Panc1 (cell line): ENCODE measurements around the gene BEST3. TPM values are rescaled to one million over a fixed set of nuclear protein-coding genes. Genes with fewer than 3 reads are reported as not detected.

Experiments
- ATAC-seq: fragments of 200-7000 bp; cut with Tn5 transposase; 2 replicates; pipeline ENCODE4 v1.9.1; 2020; ENCODE audit warnings: mild to moderate bottlenecking, moderate library complexity
- BruUV-seq: library from RNA; stranded (reverse); fragments of 400-500 nt; replicated peaks from 2 replicates; lab custom pipeline; 2021; lab: Mats Ljungman, UMichigan
- CTCF ChIA-PET: fragments of 300-600 bp; sonication (Branson Sonifier 250); formaldehyde crosslinking; loops from one replicate; lab custom pipeline; 2022; ENCODE audit warnings: antibody characterized with exemption; lab: Charles Lee
- POLR2A ChIA-PET: fragments of 300-600 bp; sonication (Branson Sonifier 250); formaldehyde crosslinking; loops from one replicate; lab custom pipeline; 2022; ENCODE audit warnings: antibody characterized with exemption; lab: Charles Lee
- DNase-seq: peaks from one replicate; pipeline ENCODE4 v3.0.0-alpha.2; 2010; ENCODE audit warnings: low read depth, low spot score
- H3K27ac ChIP-seq: 2 replicates; pipeline ENCODE4 v1.5.1; 2011; ENCODE audit warnings: mild to moderate bottlenecking, low read length, inconsistent platforms
- H3K27me3 ChIP-seq: fragments of 200-500 bp; sonication (Bioruptor generic); 2 replicates; pipeline ENCODE4 v1.6.0; 2014; ENCODE audit warnings: low read length, inconsistent platforms; ENCODE audit not compliant: control insufficient read depth, insufficient read depth
- H3K36me3 ChIP-seq: fragments of 200-500 bp; sonication (Bioruptor generic); 2 replicates; pipeline ENCODE4 v1.5.1; 2014; ENCODE audit warnings: inconsistent platforms, mild to moderate bottlenecking, low read length, moderate library complexity; ENCODE audit not compliant: control insufficient read depth, insufficient read depth
- H3K4me1 ChIP-seq: 2 replicates; pipeline ENCODE4 v1.5.1; 2011; ENCODE audit warnings: inconsistent platforms, mild to moderate bottlenecking, low read length, moderate library complexity; ENCODE audit not compliant: control insufficient read depth, insufficient read depth
- H3K4me3 ChIP-seq, 2 experiments: 2 replicates each; pipeline ENCODE4 v1.5.1; 2011 to 2012; ENCODE audit warnings: low read depth in 2 of 2, low read length in 2 of 2, mild to moderate bottlenecking in 2 of 2, inconsistent platforms in 1 of 2, moderate library complexity in 1 of 2
- H3K9me3 ChIP-seq: fragments of 200-500 bp; sonication (Bioruptor generic); 2 replicates; pipeline ENCODE4 v1.5.1; 2014; ENCODE audit warnings: low read depth, mild to moderate bottlenecking, inconsistent platforms, low read length, moderate library complexity; ENCODE audit not compliant: control insufficient read depth, insufficient read depth
- POLR2AphosphoS5 ChIP-seq: IDR thresholded peaks from 2 replicates; pipeline ENCODE4 v1.6.1; 2012; ENCODE audit warnings: mild to moderate bottlenecking, low read depth, low read length, moderate library complexity
- SIN3A ChIP-seq: IDR thresholded peaks from 2 replicates; pipeline ENCODE4 v1.6.1; 2012; ENCODE audit warnings: low read depth, mild to moderate bottlenecking, low read length, moderate library complexity, borderline replicate concordance; ENCODE audit not compliant: insufficient read depth
- TCF7L2 ChIP-seq: IDR thresholded peaks from 2 replicates; pipeline ENCODE4 v1.6.1; 2011; ENCODE audit warnings: mild to moderate bottlenecking, low read depth, low read length, inconsistent platforms
- in situ Hi-C: cut with HindIII; loops from 2 replicates; pipeline ENCODE4 v1.10.0; 2016; ENCODE audit warnings: low sequenced_read_pairs, low pct_unique_long_range_greater_than_20kb
- intact Hi-C: fragments of 100-400 bp; cut with micrococcal nuclease; formaldehyde crosslinking; loops from one replicate; pipeline ENCODE4 v1.10.0; 2022; ENCODE audit not compliant: unreplicated experiment
- total RNA-seq: library from RNA; stranded (reverse); gene quantifications from one replicate; pipeline ENCODE4 v1.2.1, GENCODE V29; 2021; ENCODE audit not compliant: unreplicated experiment
- TF ChIP-seq, protein P1 (sequence below): fragments of 450-650 bp; IDR thresholded peaks from 2 replicates; pipeline ENCODE4 v1.5.1; 2017; ENCODE audit warnings: mild to moderate bottlenecking
- TF ChIP-seq, protein P2 (sequence below), 2 experiments: IDR thresholded peaks; 2 replicates each; pipeline ENCODE4 v1.6.1; 2011 to 2012; ENCODE audit warnings: low read depth in 2 of 2, control low read depth in 1 of 2, low read length in 1 of 2, mild to moderate bottlenecking in 1 of 2, moderate library complexity in 1 of 2; ENCODE audit not compliant: insufficient read depth in 1 of 2

Gene BEST3
- total RNA-seq, 1 experiment from 2014 or later: 0.67 TPM

DNA sequence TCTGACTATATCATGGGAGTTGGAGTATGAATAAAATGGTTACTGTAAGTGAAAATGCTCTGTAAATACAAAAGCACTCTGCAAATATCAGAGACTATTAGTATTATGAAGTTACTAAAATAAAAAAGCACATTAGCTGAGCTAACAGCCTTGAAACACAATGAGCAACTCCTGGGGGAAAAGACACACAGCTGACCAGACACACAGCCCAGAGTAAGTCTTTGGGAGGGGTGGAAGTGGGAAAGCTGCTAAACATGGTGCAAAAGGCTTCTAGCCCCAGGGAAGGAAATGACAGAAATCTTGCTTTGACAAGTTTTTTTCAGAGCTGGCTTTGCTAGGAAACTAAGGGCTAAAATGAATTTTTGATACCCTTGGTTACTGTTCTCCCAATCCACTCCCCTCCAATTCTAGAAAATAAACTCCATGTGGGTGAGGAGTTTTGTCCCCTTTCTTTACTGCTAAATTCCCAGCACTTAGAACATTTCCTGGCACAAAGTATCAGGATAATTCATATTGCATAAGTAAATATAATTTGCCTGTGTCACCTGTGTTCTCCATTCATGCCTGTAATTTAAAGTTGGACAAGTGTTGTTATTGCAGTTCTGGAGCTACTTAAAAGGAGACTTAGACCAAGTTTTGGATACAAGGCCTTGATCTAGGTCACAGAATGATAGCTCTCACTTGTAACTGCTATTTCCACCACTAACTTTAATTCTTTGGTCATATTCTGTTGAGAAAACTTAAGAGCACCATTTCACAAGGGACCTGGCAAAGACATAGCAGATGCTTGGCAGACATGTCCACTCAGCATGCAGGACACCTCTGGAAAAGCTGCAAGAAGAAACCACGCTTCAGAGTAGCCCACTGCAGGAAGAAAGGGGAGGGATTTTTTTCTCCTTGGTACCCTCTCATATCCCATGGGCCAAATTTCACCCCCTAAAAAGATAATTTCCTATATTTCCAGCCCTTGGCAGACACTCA is 20.5 kb upstream of the BEST3 start:
- H3K4me1 ChIP-seq: no peaks in the 10 kb centered on the region
- no peaks in the 10 kb centered on the region for H3K9me3 ChIP-seq
- CTCF ChIA-PET: no interaction called here
- no peak overlapping the region for H3K27ac ChIP-seq
- H3K36me3 ChIP-seq: no peaks in the 10 kb centered on the region
- BruUV-seq: no TSS peak
- POLR2A ChIA-PET: no interaction called here
- H3K4me3 ChIP-seq: no peak overlapping the region
- intact Hi-C loops (no loop called here), in situ Hi-C loops (no loop called here)
- DNase-seq (no peak), ATAC-seq (no peak; the same call in 1 of the 2 replicates)
- no peaks in the 10 kb centered on the region for H3K27me3 ChIP-seq
- TF ChIP-seq, protein P1, sequence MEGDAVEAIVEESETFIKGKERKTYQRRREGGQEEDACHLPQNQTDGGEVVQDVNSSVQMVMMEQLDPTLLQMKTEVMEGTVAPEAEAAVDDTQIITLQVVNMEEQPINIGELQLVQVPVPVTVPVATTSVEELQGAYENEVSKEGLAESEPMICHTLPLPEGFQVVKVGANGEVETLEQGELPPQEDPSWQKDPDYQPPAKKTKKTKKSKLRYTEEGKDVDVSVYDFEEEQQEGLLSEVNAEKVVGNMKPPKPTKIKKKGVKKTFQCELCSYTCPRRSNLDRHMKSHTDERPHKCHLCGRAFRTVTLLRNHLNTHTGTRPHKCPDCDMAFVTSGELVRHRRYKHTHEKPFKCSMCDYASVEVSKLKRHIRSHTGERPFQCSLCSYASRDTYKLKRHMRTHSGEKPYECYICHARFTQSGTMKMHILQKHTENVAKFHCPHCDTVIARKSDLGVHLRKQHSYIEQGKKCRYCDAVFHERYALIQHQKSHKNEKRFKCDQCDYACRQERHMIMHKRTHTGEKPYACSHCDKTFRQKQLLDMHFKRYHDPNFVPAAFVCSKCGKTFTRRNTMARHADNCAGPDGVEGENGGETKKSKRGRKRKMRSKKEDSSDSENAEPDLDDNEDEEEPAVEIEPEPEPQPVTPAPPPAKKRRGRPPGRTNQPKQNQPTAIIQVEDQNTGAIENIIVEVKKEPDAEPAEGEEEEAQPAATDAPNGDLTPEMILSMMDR: no peak
- TF ChIP-seq TCF7L2: no peak
- TF ChIP-seq, protein P2, sequence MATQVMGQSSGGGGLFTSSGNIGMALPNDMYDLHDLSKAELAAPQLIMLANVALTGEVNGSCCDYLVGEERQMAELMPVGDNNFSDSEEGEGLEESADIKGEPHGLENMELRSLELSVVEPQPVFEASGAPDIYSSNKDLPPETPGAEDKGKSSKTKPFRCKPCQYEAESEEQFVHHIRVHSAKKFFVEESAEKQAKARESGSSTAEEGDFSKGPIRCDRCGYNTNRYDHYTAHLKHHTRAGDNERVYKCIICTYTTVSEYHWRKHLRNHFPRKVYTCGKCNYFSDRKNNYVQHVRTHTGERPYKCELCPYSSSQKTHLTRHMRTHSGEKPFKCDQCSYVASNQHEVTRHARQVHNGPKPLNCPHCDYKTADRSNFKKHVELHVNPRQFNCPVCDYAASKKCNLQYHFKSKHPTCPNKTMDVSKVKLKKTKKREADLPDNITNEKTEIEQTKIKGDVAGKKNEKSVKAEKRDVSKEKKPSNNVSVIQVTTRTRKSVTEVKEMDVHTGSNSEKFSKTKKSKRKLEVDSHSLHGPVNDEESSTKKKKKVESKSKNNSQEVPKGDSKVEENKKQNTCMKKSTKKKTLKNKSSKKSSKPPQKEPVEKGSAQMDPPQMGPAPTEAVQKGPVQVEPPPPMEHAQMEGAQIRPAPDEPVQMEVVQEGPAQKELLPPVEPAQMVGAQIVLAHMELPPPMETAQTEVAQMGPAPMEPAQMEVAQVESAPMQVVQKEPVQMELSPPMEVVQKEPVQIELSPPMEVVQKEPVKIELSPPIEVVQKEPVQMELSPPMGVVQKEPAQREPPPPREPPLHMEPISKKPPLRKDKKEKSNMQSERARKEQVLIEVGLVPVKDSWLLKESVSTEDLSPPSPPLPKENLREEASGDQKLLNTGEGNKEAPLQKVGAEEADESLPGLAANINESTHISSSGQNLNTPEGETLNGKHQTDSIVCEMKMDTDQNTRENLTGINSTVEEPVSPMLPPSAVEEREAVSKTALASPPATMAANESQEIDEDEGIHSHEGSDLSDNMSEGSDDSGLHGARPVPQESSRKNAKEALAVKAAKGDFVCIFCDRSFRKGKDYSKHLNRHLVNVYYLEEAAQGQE (IDR thresholded peaks at IDR 0.05; ENCODE audit: insufficient read depth in 1 of 2, low read depth in 2 of 2, low read length in 1 of 2): no peak
- TF ChIP-seq SIN3A: no peak
- no peak for TF ChIP-seq POLR2AphosphoS5

DNA sequence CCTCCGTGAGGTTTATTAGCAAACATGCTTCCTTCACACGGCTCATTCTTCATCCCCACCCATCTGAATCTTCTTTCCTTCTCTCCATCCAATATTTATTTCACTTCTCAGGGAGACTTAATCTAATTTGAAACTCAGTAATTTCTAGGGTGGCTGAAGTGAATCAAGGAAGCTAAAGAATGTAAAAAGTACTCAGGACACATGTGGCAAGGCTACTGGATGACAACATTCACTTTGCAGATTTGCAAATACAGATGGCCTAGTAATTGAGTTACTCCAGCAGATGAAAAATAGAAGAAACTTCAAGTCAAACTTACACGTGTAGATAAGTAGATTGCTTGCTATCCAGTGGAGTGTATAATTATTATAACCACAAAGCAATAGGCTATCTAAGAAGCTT is 15.4 kb upstream of the BEST3 start:
- Histone ChIP-seq H3K9me3 (no peaks in the 10 kb centered on the region), H3K4me3 (no peak overlapping the region), H3K36me3 (no peaks in the 10 kb centered on the region), H3K27me3 (no peaks in the 10 kb centered on the region), H3K4me1 (no peaks in the 10 kb centered on the region), H3K27ac (no peak overlapping the region)
- in situ Hi-C loops (no loop called here), intact Hi-C loops (no loop called here)
- no peak for TF ChIP-seq POLR2AphosphoS5
- TF ChIP-seq SIN3A: no peak
- TF ChIP-seq, protein P1: no peak
- TF ChIP-seq, protein P2 (IDR thresholded peaks at IDR 0.05; ENCODE audit: insufficient read depth in 1 of 2, low read depth in 2 of 2, low read length in 1 of 2): no peak
- CTCF ChIA-PET: no interaction called here
- no peak for ATAC-seq
- no TSS peak for BruUV-seq
- POLR2A ChIA-PET: no interaction called here
- DNase-seq: no peak
